Stimulated activated naive B cell treated with anti-CD40 and anti-IgM and Interleukin-4, amounts not matched to agents 10 μg/mL and 1 μg/mL and 100 μg/mL, for 72 hours (primary cell): ENCODE measurements around the gene RUBCN.
A peak's percentile ranks its signal among the peaks of the same experiment; 100 is the strongest.
"Not testable (repeated sequence)": the region's sequence is repeated elsewhere in the genome, so short reads cannot be mapped to it uniquely, and the experiment has no call there.

Source experiments
- ATAC-seq, 2 donors: fragments of 150-1000 bp; cut with Tn5 transposase; replicated peaks; 2 replicates each; pipeline ENCODE4 v1.10.0; 2021; ENCODE audit warnings: moderate library complexity in 1 of 2
- DNase-seq: peaks from one replicate; pipeline ENCODE4 v3.0.0; 2021
- H3K27ac Mint-ChIP-seq: one replicate; pipeline ENCODE4 v1.8.0; 2022; ENCODE audit warnings: mild to moderate bottlenecking, mixed read lengths
- H3K27me3 Mint-ChIP-seq, 2 donors: one replicate each; pipeline ENCODE4 v1.8.0; 2022; ENCODE audit warnings: mixed read lengths in 2 of 2
- H3K36me3 Mint-ChIP-seq, 2 donors: one replicate each; pipeline ENCODE4 v1.8.0; 2022; ENCODE audit warnings: mixed read lengths in 2 of 2, mild to moderate bottlenecking in 1 of 2
- H3K4me1 Mint-ChIP-seq, 2 donors: one replicate each; pipeline ENCODE4 v1.8.0; 2022; ENCODE audit warnings: mixed read lengths in 2 of 2, mild to moderate bottlenecking in 1 of 2
- H3K4me3 Mint-ChIP-seq, 2 donors: one replicate each; pipeline ENCODE4 v1.8.0; 2022; ENCODE audit warnings: mild to moderate bottlenecking in 2 of 2, mixed read lengths in 2 of 2, moderate library complexity in 1 of 2
- H3K9me3 Mint-ChIP-seq, 2 donors: one replicate each; pipeline ENCODE4 v1.8.0; 2022; ENCODE audit warnings: mixed read lengths in 2 of 2, mild to moderate bottlenecking in 1 of 2

The RUBCN gene

GRCh38 chr3:197654090-197654997, 82.4 kb downstream of the RUBCN start:
- not testable (repeated sequence) for H3K9me3 Mint-ChIP-seq, H3K36me3 Mint-ChIP-seq, H3K27me3 Mint-ChIP-seq
- ATAC-seq (peak; percentile 92 to 93), DNase-seq (peak; percentile 59)
- peaks cover 10 to 22% of the 10 kb centered on the region in 2 donors for H3K4me1 Mint-ChIP-seq
- peak overlapping the region; percentile 76 to 83 for H3K4me3 Mint-ChIP-seq
- H3K27ac Mint-ChIP-seq, result peak overlapping the region; percentile 94

- not testable (repeated sequence) for H3K9me3 Mint-ChIP-seq, H3K27me3 Mint-ChIP-seq, H3K27ac Mint-ChIP-seq, ATAC-seq, DNase-seq, H3K4me3 Mint-ChIP-seq, H3K36me3 Mint-ChIP-seq
- H3K4me1 Mint-ChIP-seq, result peaks cover 9 to 24% of the 10 kb centered on the region in 2 donors
Observed at GRCh38 chr3:197652860-197653259, 83.8 kb downstream of the RUBCN start.

- not testable (repeated sequence) for H3K4me3 Mint-ChIP-seq, H3K9me3 Mint-ChIP-seq, ATAC-seq, H3K27ac Mint-ChIP-seq, DNase-seq, H3K27me3 Mint-ChIP-seq
- Mint-ChIP-seq H3K36me3 (peaks cover 17 to 20% of the 10 kb centered on the region in 2 donors), H3K4me1 (peaks cover 4 to 11% of the 10 kb centered on the region in 2 donors)
Observed at GRCh38 chr3:197647649-197648048, 89.1 kb downstream of the RUBCN start.

- not testable (repeated sequence) for H3K27me3 Mint-ChIP-seq, H3K27ac Mint-ChIP-seq, H3K4me3 Mint-ChIP-seq, H3K4me1 Mint-ChIP-seq, H3K9me3 Mint-ChIP-seq, DNase-seq, ATAC-seq
- H3K36me3 Mint-ChIP-seq, result peaks cover 17 to 20% of the 10 kb centered on the region in 2 donors
Observed at GRCh38 chr3:197647191-197647590, 89.5 kb downstream of the RUBCN start.

GRCh38 chr3:197646294-197646693, 90.4 kb downstream of the RUBCN start:
- not testable (repeated sequence) for H3K4me3 Mint-ChIP-seq, ATAC-seq, DNase-seq, H3K27me3 Mint-ChIP-seq, H3K4me1 Mint-ChIP-seq
- H3K36me3 Mint-ChIP-seq, result peaks cover 24 to 26% of the 10 kb centered on the region in 2 donors
- H3K27ac Mint-ChIP-seq, result peak overlapping the region; percentile 76
- H3K9me3 Mint-ChIP-seq, result peaks cover 4 to 12% of the 10 kb centered on the region in 2 donors

GRCh38 chr3:197637556-197637955, 99.1 kb downstream of the RUBCN start:
- H3K36me3 Mint-ChIP-seq, result peaks cover 34 to 36% of the 10 kb centered on the region in 2 donors
- H3K27ac Mint-ChIP-seq, ATAC-seq, DNase-seq, H3K27me3 Mint-ChIP-seq, H3K9me3 Mint-ChIP-seq, H3K4me3 Mint-ChIP-seq: not testable (repeated sequence)
- H3K4me1 Mint-ChIP-seq, result peaks cover 8 to 17% of the 10 kb centered on the region in 2 donors

GRCh38 chr3:197631989-197632388, 104.7 kb downstream of the RUBCN start:
- not testable (repeated sequence) for H3K4me3 Mint-ChIP-seq, H3K4me1 Mint-ChIP-seq, H3K27ac Mint-ChIP-seq, DNase-seq, ATAC-seq, H3K27me3 Mint-ChIP-seq, H3K36me3 Mint-ChIP-seq, H3K9me3 Mint-ChIP-seq

GRCh38 chr3:197630766-197631165, 105.9 kb downstream of the RUBCN start:
- ATAC-seq, H3K27me3 Mint-ChIP-seq, H3K27ac Mint-ChIP-seq, H3K36me3 Mint-ChIP-seq, DNase-seq, H3K4me1 Mint-ChIP-seq, H3K4me3 Mint-ChIP-seq, H3K9me3 Mint-ChIP-seq: not testable (repeated sequence)

- H3K9me3 Mint-ChIP-seq, H3K27me3 Mint-ChIP-seq, H3K36me3 Mint-ChIP-seq, H3K27ac Mint-ChIP-seq, H3K4me3 Mint-ChIP-seq, ATAC-seq, DNase-seq, H3K4me1 Mint-ChIP-seq: not testable (repeated sequence)
Observed at GRCh38 chr3:197629286-197629685, 107.4 kb downstream of the RUBCN start.

- not testable (repeated sequence) for H3K9me3 Mint-ChIP-seq, H3K4me1 Mint-ChIP-seq, H3K27me3 Mint-ChIP-seq, H3K36me3 Mint-ChIP-seq
- H3K4me3 Mint-ChIP-seq, result peak overlapping the region; percentile 61 to 90
- peak; percentile 85 to 90 for ATAC-seq
- H3K27ac Mint-ChIP-seq, result peak overlapping the region; percentile 47
- peak; percentile 86 for DNase-seq
Observed at GRCh38 chr3:197627772-197628523, 108.8 kb downstream of the RUBCN start.

GRCh38 chr3:197627158-197627771, 109.4 kb downstream of the RUBCN start:
- not testable (repeated sequence) for DNase-seq, H3K36me3 Mint-ChIP-seq, H3K27me3 Mint-ChIP-seq, H3K27ac Mint-ChIP-seq, H3K4me1 Mint-ChIP-seq, H3K9me3 Mint-ChIP-seq
- peak; percentile 66 to 69 for ATAC-seq
- peak overlapping the region; percentile 36 to 90 for H3K4me3 Mint-ChIP-seq

GRCh38 chr3:197626404-197627157, 110.1 kb downstream of the RUBCN start:
- ATAC-seq, result peak; percentile 10 to 26
- H3K9me3 Mint-ChIP-seq, H3K27me3 Mint-ChIP-seq, H3K4me1 Mint-ChIP-seq, DNase-seq, H3K27ac Mint-ChIP-seq: not testable (repeated sequence)
- Mint-ChIP-seq H3K36me3 (peaks cover 6 to 13% of the 10 kb centered on the region in 2 donors), H3K4me3 (peak overlapping the region; percentile 36 to 74)

- H3K9me3 Mint-ChIP-seq, H3K4me3 Mint-ChIP-seq, ATAC-seq, H3K4me1 Mint-ChIP-seq, DNase-seq, H3K27me3 Mint-ChIP-seq, H3K27ac Mint-ChIP-seq: not testable (repeated sequence)
- H3K36me3 Mint-ChIP-seq, result peaks cover 27 to 39% of the 10 kb centered on the region in 2 donors
Observed at GRCh38 chr3:197621478-197621877, 115.2 kb downstream of the RUBCN start.
